ENCODE results near the gene FAM174B.

The FAM174B gene

GRCh38 chr15:92616621-92617548 lies 38.7 kb downstream of the FAM174B start:
- no peak for TF ChIP-seq CTCF (conservative IDR thresholded peaks at IDR 0.05; ENCODE audit: control insufficient read depth, insufficient read depth, low read depth, low read length)
- no peak overlapping the region for H3K4me3 ChIP-seq (ENCODE audit: control insufficient read depth, low read depth, low read length)
- peak; percentile 61 for DNase-seq (ENCODE audit: low read depth)

GRCh38 chr15:92614791-92615785 lies 40.5 kb downstream of the FAM174B start:
- no peak for TF ChIP-seq CTCF (conservative IDR thresholded peaks at IDR 0.05; ENCODE audit: control insufficient read depth, insufficient read depth, low read depth, low read length)
- H3K4me3 ChIP-seq (ENCODE audit: control insufficient read depth, low read depth, low read length): no peak overlapping the region
- no peak for DNase-seq (ENCODE audit: low read depth)

GRCh38 chr15:92614301-92614700 lies 41.3 kb downstream of the FAM174B start:
- DNase-seq (ENCODE audit: low read depth): no peak
- H3K4me3 ChIP-seq (ENCODE audit: control insufficient read depth, low read depth, low read length): no peak overlapping the region
- no peak for TF ChIP-seq CTCF (conservative IDR thresholded peaks at IDR 0.05; ENCODE audit: control insufficient read depth, insufficient read depth, low read depth, low read length)

GRCh38 chr15:92613841-92614240 lies 41.7 kb downstream of the FAM174B start:
- H3K4me3 ChIP-seq (ENCODE audit: control insufficient read depth, low read depth, low read length): no peak overlapping the region
- no peak for DNase-seq (ENCODE audit: low read depth)
- no peak for TF ChIP-seq CTCF (conservative IDR thresholded peaks at IDR 0.05; ENCODE audit: control insufficient read depth, insufficient read depth, low read depth, low read length)

- TF ChIP-seq CTCF (conservative IDR thresholded peaks at IDR 0.05; ENCODE audit: control insufficient read depth, insufficient read depth, low read depth, low read length): no peak
- no peak for DNase-seq (ENCODE audit: low read depth)
- H3K4me3 ChIP-seq (ENCODE audit: control insufficient read depth, low read depth, low read length): no peak overlapping the region
These were observed 42.7 kb downstream of the FAM174B start for GRCh38 chr15:92612891-92613290.

GRCh38 chr15:92611995-92612745 lies 43.4 kb downstream of the FAM174B start:
- no peak for DNase-seq (ENCODE audit: low read depth)
- TF ChIP-seq CTCF (conservative IDR thresholded peaks at IDR 0.05; ENCODE audit: control insufficient read depth, insufficient read depth, low read depth, low read length): no peak

More at GRCh38 chr15:92611995-92612745, 43.4 kb downstream of the FAM174B start:
- no peak overlapping the region for H3K4me3 ChIP-seq (ENCODE audit: control insufficient read depth, low read depth, low read length)
